ENCODE data around the gene RMI2. TPM values are rescaled to one million over a fixed set of nuclear protein-coding genes. Genes with fewer than 3 reads are reported as not detected.
A peak's percentile ranks its signal among the peaks of the same experiment; 100 is the strongest.
"Not testable (repeated sequence)": the region's sequence is repeated elsewhere in the genome, so short reads cannot be mapped to it uniquely, and the experiment has no call there.

RMI2 gene
- total RNA-seq, 5 donors from 2014 or later (not counting 1 experiment from before 2014, with no cell fraction given) = 1.8 to 6.3 (median 4.2) TPM

DNA sequence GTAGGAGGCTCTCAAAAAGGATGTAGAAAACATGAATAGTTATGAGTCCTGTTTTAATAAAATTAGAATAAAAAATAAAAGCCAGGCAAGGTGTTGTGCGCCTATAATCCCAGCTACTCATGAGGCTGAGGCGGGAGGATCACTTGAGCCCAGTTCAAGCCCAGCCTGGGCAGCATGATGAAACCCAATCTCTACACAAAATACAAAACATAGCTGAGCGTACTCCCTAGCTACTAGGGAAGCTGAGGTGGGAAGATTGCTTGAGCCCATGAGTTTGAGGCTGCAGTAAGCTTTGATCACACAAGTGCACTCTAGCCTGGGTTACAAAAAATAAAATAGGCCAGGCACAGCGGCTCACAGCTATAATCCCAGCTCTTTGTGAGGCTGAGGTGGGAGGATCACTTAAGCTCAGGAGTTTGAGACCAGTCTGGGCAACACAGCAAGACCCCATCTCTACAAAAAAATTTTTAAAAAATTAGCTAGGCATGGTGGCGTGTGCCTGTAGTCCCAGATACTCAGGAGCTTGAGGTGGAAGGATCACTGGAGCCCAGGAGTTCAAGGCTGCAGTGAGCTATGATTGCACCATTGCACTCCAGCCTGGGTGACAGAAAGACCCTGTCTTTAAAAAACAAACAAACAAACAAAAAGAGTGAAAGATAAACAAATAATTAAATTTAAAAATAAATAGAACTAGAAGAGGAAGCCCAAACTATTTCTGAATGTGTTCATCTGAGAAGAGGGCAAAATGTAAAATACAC is 46.9 kb upstream of the RMI2 start:
- Mint-ChIP-seq H3K27ac (peak overlapping the region; percentile 52 to 83), H3K9me3 (no peaks in the 10 kb centered on the region), H3K4me1 (peaks cover 27 to 35% (median 30%) of the 10 kb centered on the region in 3 donors), H3K27me3 (no peaks in the 10 kb centered on the region), H3K4me3 (peak overlapping the region in 2 of 3 donors; percentile 72 to 75), H3K36me3 (no peaks in the 10 kb centered on the region)
- 100% methylated on average over 1 of the region's 5 CpGs for WGBS (ENCODE audit: insufficient coverage)
- H3K9me3 ChIP-seq = no peaks in the 10 kb centered on the region
- POLR2A ChIA-PET = interaction anchor here in 1 of 2 donors (0.6 kb wide), 1 partner anchor 42 kb away, joined by 3 read pairs; no protein-coding TSS in a partner anchor
- DNase-seq (no peak), ATAC-seq (replicated peaks in 1 of 4) (no peak)
- peaks cover 24 to 32% of the 10 kb centered on the region in 2 experiments for H3K4me1 ChIP-seq (ENCODE audit: control insufficient read depth in 1 of 2, extremely low read depth in 1 of 2, insufficient read depth in 2 of 2, low read length in 2 of 2)
- CTCF ChIA-PET = interaction anchor here (0.6 to 1.1 kb wide), 5 partner anchors 37 to 334 kb away, joined by 3 to 4 read pairs (median 4); partner anchors contain the start of gene SOCS1 (in 1 of the 2)
- H3K27me3 ChIP-seq (replicated peaks in 1 of 2; ENCODE audit: control insufficient read depth in 2 of 2, extremely low read depth in 1 of 2, insufficient read depth in 2 of 2, low read length in 1 of 2) = peaks cover 0 to 13% of the 10 kb centered on the region in 2 experiments
- H3K27ac ChIP-seq (ENCODE audit: low read length) = no peak overlapping the region
- H3K4me3 ChIP-seq (ENCODE audit: control insufficient read depth in 1 of 2, extremely low read depth in 1 of 2, low read length in 1 of 2) = no peak overlapping the region
- no peaks in the 10 kb centered on the region for H3K36me3 ChIP-seq (ENCODE audit: control insufficient read depth in 2 of 2, extremely low read depth in 1 of 2, insufficient read depth in 1 of 2, low read length in 1 of 2)

DNA sequence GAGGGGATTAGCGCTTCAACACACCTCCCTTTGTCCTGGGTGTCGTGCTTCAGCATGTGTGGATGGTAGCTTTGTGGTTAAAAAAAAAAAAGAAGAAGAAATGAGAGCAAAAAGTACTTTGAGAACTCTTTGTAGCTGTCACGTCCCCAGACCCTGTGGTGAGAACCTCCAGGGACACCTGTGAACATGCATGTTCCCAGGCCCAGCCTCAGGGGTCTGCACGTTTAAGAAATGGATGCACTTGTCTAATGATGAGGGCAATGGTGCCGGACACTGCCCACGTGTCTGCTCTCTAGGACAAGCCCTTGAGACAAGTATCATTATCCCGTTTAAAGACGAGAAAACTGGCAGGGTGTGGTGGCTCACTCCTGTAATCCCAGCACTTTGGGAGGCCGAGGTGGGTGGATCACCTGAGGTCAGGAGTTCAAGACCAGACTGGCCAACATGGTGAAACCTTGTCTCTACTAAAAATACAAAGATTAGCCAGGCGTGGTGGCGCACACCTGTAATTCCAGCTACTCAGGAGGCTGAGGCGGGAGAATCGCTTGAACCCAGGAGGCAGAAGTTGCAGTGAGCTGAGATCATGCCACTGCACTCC is 46.2 kb upstream of the RMI2 start:
- peak overlapping the region; percentile 40 to 83 for H3K27ac Mint-ChIP-seq
- H3K4me1 Mint-ChIP-seq = peaks cover 25 to 30% (median 28%) of the 10 kb centered on the region in 3 donors
- POLR2A ChIA-PET; H3K4me3 ChIP-seq (ENCODE audit: control insufficient read depth in 1 of 2, extremely low read depth in 1 of 2, low read length in 1 of 2); H3K9me3 ChIP-seq; H3K27ac ChIP-seq (ENCODE audit: low read length); H3K27me3 Mint-ChIP-seq; H3K36me3 Mint-ChIP-seq; H3K36me3 ChIP-seq (ENCODE audit: control insufficient read depth in 2 of 2, extremely low read depth in 1 of 2, insufficient read depth in 1 of 2, low read length in 1 of 2); H3K9me3 Mint-ChIP-seq: not testable (repeated sequence)
- H3K27me3 ChIP-seq (replicated peaks in 1 of 2; ENCODE audit: control insufficient read depth in 2 of 2, extremely low read depth in 1 of 2, insufficient read depth in 2 of 2, low read length in 1 of 2) = peaks cover 0 to 10% of the 10 kb centered on the region in 2 experiments
- peaks cover 22 to 32% of the 10 kb centered on the region in 2 experiments for H3K4me1 ChIP-seq (ENCODE audit: control insufficient read depth in 1 of 2, extremely low read depth in 1 of 2, insufficient read depth in 2 of 2, low read length in 2 of 2)
- H3K4me3 Mint-ChIP-seq = peak overlapping the region in 1 of 3 donors; percentile 75
- DNase-seq = peak in 3 of 35 experiments; percentile 13 to 19 (median 14)
- ATAC-seq (replicated peaks in 1 of 4) = peak in 1 of 4 experiments; percentile 25
- WGBS (ENCODE audit: insufficient coverage) = 77% methylated on average over 7 of the region's 13 CpGs
- CTCF ChIA-PET = interaction anchor here in 1 of 2 donors (0.6 to 1.1 kb wide), 3 partner anchors 38 to 334 kb away, joined by 3 to 4 read pairs (median 3); partner anchors contain the start of gene SOCS1

DNA sequence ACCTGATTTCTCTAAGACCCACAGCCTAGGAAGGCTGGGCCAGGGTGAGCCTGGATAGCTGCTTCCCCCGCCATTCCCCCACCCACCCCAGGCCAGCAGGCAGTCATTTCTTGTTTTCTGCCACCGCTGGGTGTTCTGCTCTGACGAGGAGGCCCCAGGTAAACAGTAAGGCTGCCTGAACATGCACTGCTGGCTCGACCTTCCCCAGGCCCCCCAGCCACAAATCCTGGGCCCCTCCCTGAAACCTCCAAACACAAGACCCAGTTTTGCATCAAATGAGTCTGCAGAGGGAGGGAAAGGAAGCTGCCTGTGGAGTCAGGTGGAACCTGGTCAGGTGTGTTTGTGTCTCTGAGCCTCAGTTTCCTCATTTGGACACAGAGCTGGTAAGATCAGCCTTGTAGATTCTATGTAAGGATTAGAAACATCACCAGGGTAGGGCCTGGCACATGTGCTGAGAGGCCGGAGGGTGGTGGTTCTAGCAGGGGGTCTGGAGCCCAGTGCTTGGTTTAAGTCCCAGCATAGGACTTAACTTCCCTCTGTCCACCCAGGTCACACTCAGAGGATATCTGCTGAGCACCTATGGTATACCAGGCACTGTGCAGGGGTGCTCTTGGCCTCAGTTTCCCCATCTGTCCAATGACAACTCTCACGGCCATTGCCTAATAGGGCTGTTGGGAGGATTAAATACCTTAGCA is 45.2 kb upstream of the RMI2 start:
- ChIA-PET CTCF (no interaction called here), POLR2A (no interaction called here)
- no CpG with 5 or more reads among the region's 6 CpGs for WGBS (ENCODE audit: insufficient coverage)
- Mint-ChIP-seq H3K27me3 (no peaks in the 10 kb centered on the region), H3K4me3 (no peak overlapping the region), H3K4me1 (peaks cover 25 to 30% (median 27%) of the 10 kb centered on the region in 3 donors), H3K36me3 (no peaks in the 10 kb centered on the region), H3K27ac (no peak overlapping the region), H3K9me3 (no peaks in the 10 kb centered on the region)
- H3K27me3 ChIP-seq (replicated peaks in 1 of 2; ENCODE audit: control insufficient read depth in 2 of 2, extremely low read depth in 1 of 2, insufficient read depth in 2 of 2, low read length in 1 of 2) = peaks cover 0 to 11% of the 10 kb centered on the region in 2 experiments
- no peaks in the 10 kb centered on the region for H3K36me3 ChIP-seq (ENCODE audit: control insufficient read depth in 2 of 2, extremely low read depth in 1 of 2, insufficient read depth in 1 of 2, low read length in 1 of 2)
- DNase-seq = no peak
- H3K4me3 ChIP-seq (ENCODE audit: control insufficient read depth in 1 of 2, extremely low read depth in 1 of 2, low read length in 1 of 2) = no peak overlapping the region
- peaks cover 22 to 32% of the 10 kb centered on the region in 2 experiments for H3K4me1 ChIP-seq (ENCODE audit: control insufficient read depth in 1 of 2, extremely low read depth in 1 of 2, insufficient read depth in 2 of 2, low read length in 2 of 2)
- no peak for ATAC-seq (replicated peaks in 1 of 4)
- H3K27ac ChIP-seq (ENCODE audit: low read length) = no peak overlapping the region
- no peaks in the 10 kb centered on the region for H3K9me3 ChIP-seq

DNA sequence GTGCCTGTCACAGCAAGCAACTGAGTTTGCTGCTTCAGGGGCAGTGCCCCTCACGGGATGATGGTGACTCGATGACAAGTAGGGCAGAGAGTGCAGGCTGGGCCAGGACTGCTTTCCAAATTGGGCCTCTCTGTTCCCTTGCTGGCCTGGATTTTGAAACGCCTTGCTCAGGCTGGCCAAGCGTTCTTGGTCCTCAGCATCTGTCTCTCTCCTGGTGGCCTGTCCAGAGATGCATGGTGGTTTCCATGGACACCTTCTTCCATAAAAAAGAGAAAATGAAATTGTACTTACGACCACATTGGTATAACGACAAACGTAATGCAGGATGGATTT is 44.7 kb upstream of the RMI2 start:
- H3K9me3 Mint-ChIP-seq = no peaks in the 10 kb centered on the region

DNA sequence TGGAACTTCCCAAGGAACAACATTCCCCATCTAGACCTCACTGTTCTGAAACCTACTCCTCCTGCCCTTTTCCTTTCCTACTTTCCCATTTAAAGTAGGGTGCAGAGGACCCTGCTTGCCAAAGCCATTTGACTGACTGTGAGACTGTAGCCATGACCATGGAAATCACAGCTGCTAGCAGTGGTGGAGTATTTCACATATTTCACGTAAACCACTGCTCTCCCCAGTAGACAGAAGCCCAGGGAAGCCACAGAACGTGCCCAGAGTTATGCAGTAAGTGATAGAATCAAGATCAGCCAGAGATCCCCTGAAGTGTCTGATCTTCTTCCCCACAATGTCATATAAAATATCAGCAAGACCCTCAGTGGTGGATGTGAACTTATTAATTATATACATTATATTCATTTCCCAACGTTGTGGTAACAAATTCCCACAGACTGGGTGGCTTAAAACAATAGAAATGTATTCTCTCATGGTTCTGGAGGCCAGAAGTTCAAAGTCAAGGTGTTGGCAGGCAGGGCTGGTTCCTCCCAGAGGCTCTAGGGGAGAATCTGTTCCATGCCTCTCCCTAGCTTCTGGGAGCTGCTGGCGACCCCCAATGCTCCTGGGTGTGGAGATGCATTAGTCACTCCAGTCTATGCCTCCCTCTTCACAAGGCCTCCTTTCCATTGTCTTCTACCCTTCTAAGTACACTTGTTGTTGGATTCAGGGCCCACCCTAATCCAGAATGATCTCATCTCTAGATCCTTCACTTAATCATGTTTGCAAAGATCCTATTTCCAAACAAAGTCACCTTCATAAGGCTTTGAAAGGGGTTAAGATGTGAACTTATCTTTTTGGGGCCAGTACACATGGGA is 43.4 kb upstream of the RMI2 start:
- H3K4me1 Mint-ChIP-seq = peaks cover 20 to 25% (median 25%) of the 10 kb centered on the region in 3 donors
- H3K27me3 Mint-ChIP-seq = no peaks in the 10 kb centered on the region
- Histone ChIP-seq H3K4me1 (ENCODE audit: control insufficient read depth in 1 of 2, extremely low read depth in 1 of 2, insufficient read depth in 2 of 2, low read length in 2 of 2) (peaks cover 19 to 23% of the 10 kb centered on the region in 2 experiments), H3K36me3 (ENCODE audit: control insufficient read depth in 2 of 2, extremely low read depth in 1 of 2, insufficient read depth in 1 of 2, low read length in 1 of 2) (no peaks in the 10 kb centered on the region), H3K4me3 (ENCODE audit: control insufficient read depth in 1 of 2, extremely low read depth in 1 of 2, low read length in 1 of 2) (no peak overlapping the region), H3K9me3 (no peaks in the 10 kb centered on the region), H3K27me3 (replicated peaks in 1 of 2; ENCODE audit: control insufficient read depth in 2 of 2, extremely low read depth in 1 of 2, insufficient read depth in 2 of 2, low read length in 1 of 2) (peaks cover 0 to 6% of the 10 kb centered on the region in 2 experiments), H3K27ac (ENCODE audit: low read length) (no peak overlapping the region)
- no peak for ATAC-seq (replicated peaks in 1 of 4)
- no peaks in the 10 kb centered on the region for H3K36me3 Mint-ChIP-seq
- CTCF ChIA-PET = interaction anchor here in 1 of 2 donors (0.7 kb wide), 1 partner anchor 47 kb away, joined by 4 read pairs; no protein-coding TSS in a partner anchor
- H3K9me3 Mint-ChIP-seq = no peaks in the 10 kb centered on the region
- H3K4me3 Mint-ChIP-seq = no peak overlapping the region
- no peak overlapping the region for H3K27ac Mint-ChIP-seq
- no peak for DNase-seq
- POLR2A ChIA-PET = no interaction called here
- no CpG with 5 or more reads among the region's 4 CpGs for WGBS (ENCODE audit: insufficient coverage)

More for the DNA sequence above, 44.7 kb upstream of the RMI2 start:
- H3K4me1 Mint-ChIP-seq = peaks cover 25 to 30% (median 27%) of the 10 kb centered on the region in 3 donors
- Histone ChIP-seq H3K4me1 (ENCODE audit: control insufficient read depth in 1 of 2, extremely low read depth in 1 of 2, insufficient read depth in 2 of 2, low read length in 2 of 2) (peaks cover 22 to 32% of the 10 kb centered on the region in 2 experiments), H3K4me3 (ENCODE audit: control insufficient read depth in 1 of 2, extremely low read depth in 1 of 2, low read length in 1 of 2) (no peak overlapping the region), H3K27me3 (replicated peaks in 1 of 2; ENCODE audit: control insufficient read depth in 2 of 2, extremely low read depth in 1 of 2, insufficient read depth in 2 of 2, low read length in 1 of 2) (peaks cover 0 to 12% of the 10 kb centered on the region in 2 experiments), H3K27ac (ENCODE audit: low read length) (no peak overlapping the region), H3K36me3 (ENCODE audit: control insufficient read depth in 2 of 2, extremely low read depth in 1 of 2, insufficient read depth in 1 of 2, low read length in 1 of 2) (no peaks in the 10 kb centered on the region), H3K9me3 (no peaks in the 10 kb centered on the region)
- DNase-seq = no peak
- H3K36me3 Mint-ChIP-seq = no peaks in the 10 kb centered on the region
- POLR2A ChIA-PET = no interaction called here
- H3K27me3 Mint-ChIP-seq = no peaks in the 10 kb centered on the region
- no peak for ATAC-seq (replicated peaks in 1 of 4)
- CTCF ChIA-PET = no interaction called here
- H3K27ac Mint-ChIP-seq = no peak overlapping the region
- WGBS (ENCODE audit: insufficient coverage) = 88% methylated on average over 7 of the region's 7 CpGs
- no peak overlapping the region for H3K4me3 Mint-ChIP-seq

All from T-cell (primary cell).